ENCODE results near the gene SULT1A2.
"Not testable (repeated sequence)": the region's sequence is repeated elsewhere in the genome, so short reads cannot be mapped to it uniquely, and the experiment has no call there.

Gene SULT1A2

DNA sequence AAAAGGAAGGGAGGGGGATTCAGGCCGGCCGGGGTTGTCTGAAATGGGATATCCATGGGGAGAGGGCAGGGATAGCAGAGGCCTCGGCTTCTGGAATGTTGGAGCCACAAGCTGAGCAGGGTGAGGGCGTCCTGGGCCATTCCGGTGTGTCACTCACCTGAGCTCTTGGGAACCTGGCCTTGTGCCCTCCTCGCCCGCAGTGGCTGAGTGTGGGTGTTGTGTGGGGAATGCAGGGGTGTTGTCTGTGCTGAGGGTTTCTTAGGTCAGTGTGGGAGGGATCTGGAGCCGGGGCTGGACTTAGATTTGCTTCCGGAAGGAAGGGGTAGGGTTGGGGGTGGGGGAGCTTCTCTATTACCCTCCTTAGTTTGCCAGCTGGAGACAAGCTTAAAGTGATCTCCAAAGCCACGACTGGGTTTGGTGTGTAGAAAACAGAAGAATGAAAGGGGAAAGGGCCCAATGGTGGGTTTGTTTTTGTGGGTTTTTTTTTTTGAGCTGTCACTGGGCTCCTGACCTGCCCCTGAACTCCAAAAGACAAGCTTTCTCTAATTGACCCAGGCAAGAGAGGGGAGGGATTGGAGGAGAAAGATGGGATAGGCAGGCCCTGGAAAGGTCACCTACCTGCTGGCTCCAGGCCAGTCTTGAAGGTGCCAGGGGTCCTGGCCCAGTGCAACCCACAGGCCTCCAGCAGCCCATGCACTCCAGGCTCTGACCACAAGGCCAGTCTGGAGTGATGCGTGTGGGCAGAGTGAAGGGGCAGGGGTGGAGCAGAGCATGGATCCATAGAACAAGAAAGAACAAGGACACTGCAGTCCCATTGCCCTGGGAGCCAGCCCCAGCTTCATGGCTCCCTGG is at the start of gene SULT1A2:
SULT1A2 (minus strand) TSS at position 211 of the 852 bp plus-strand sequence. CDS start 1,120 bp downstream, outside the sequence.
- DNase-seq, result no peak

GRCh38 chr16:28639959-28640358 is 43.1 kb upstream of the SULT1A2 start:
- DNase-seq, result not testable (repeated sequence)

DNA sequence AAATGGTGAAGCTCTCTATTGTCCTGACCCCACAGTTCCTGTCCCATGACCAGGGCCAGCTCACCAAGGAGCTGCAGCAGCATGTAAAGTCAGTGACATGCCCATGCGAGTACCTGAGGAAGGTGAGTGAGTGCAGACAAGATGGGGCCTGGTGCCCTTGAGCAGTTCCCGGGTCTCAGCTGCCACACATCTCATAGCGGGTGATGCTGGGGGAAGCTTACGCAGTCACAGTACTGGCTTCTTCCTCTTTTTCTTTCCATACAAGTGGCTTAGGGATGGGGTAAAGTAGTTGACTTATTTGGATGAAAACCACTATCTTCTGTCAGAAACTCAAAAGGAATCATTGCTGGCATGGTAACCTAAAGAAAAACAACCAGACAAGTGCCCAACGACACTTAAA is 41.5 kb upstream of the SULT1A2 start:
- DNase-seq, result not testable (repeated sequence)

- not testable (repeated sequence) for DNase-seq
Measured at GRCh38 chr16:28637765-28638164, 40.9 kb upstream of the SULT1A2 start, which contains the start of gene NPIPB8. NPIPB8 (plus strand) TSS chr16:28638065; CDS start chr16:28638361, 296 bp downstream.

- not testable (repeated sequence) for DNase-seq
Measured at GRCh38 chr16:28636093-28636823, 39.4 kb upstream of the SULT1A2 start.

- DNase-seq, result not testable (repeated sequence)
Measured at GRCh38 chr16:28630905-28631304, 34.1 kb upstream of the SULT1A2 start.

DNA sequence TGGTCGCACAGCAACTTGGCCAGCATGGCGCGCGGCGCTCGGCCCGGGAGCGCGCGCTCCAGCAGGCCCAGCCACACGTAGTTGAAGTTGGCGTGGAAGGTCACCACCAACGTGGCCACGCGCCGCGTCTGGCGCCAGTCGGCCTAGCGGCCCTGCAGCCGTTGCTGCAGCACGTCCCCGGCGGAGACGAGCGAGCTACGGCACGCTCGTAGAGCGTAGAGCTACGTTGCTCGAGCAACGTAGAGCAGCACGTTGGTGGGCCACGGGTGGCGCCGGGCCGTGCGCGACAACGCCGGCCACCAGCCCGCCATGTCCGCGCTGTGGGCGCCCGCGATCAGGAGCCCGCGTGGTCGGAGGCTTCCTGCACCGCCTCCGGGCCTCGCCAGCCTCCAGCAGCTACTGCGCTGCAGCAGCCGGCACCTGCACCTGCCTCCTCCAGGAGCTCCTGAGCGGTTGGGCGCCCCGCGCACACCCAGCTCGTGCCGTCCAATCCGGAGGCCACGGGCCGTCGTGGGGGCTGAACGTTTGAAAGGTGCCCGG is 26.4 kb upstream of the SULT1A2 start:
- DNase-seq, result peak; percentile 40

- DNase-seq, result not testable (repeated sequence)
Measured at GRCh38 chr16:28622532-28623171, 25.8 kb upstream of the SULT1A2 start.

- no peak for DNase-seq
Measured at GRCh38 chr16:28621481-28622155, 24.8 kb upstream of the SULT1A2 start.

DNA sequence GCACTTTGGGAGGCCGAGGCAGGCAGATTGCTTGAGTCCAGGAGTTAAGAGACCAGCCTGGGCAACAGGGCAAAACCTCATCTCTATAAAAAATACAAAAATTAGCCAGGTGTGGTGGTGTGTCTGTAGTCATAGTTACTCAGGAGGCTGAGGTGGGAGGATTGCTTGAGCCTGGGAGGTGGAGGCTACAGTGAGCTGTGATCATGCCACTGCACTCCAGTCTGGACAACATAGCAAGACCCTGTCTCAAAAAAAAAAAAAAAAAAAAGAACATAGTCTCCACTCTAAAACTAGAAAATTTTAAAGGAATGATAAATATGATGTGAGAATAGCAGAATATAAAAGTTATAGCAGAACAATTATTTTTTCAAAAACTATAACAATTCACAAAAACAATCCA is 23.5 kb upstream of the SULT1A2 start:
- not testable (repeated sequence) for DNase-seq

DNA sequence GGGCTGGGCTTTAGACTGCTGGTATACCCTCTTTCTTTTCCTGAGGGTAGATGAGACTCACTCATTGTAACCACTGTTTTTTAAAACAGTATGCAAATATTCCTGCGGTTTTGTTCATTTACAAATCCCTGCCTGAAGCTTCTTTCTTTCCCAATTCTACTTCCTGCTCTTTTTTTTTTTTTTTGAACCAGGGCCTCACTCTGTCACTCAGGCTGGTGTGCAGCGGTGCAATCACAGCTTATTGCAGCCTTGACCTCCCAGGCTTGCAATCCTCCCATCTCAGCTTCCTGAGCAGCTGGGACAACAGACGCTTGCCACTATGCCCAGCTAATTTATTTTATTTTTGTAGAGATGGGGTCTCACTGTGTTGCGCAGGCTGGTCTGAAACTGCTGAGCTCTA is 21.0 kb upstream of the SULT1A2 start:
- no peak for DNase-seq

DNA sequence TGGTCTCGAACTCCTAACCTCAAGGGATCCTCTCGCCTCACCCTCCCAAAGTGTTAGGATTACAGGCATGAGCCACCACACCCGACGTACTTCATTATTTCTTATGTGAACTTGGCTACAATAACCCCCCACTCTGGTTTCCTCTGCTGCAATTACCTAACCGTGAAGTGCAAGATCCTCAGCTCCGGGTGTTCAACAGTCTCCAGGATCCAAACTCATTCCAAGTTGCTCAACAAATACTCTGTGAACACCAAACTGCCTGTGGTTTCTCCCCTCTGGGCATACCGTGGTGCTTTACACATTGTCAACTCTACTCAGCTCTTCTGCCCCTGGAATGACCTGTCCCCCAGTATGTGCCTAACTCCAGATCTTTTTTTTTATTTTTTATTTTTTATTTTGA is 19.8 kb upstream of the SULT1A2 start:
- DNase-seq, result no peak

DNA sequence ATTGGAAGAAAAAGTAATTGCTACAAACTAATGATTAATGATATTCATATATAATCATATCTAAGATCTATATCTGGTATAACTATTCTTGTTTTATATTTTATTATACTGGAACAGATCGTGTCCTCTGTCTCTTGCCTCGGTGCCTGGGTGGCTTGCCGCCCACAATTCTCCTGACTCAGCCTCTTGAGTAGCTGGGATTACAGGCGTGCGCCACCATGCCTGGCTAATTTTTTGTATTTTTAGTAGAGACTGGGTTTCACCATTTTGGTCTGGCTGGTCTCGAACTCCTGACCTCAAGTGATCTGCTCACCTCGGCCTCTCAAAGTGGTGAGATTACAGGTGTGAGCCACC is 19.4 kb upstream of the SULT1A2 start:
- not testable (repeated sequence) for DNase-seq

DNA sequence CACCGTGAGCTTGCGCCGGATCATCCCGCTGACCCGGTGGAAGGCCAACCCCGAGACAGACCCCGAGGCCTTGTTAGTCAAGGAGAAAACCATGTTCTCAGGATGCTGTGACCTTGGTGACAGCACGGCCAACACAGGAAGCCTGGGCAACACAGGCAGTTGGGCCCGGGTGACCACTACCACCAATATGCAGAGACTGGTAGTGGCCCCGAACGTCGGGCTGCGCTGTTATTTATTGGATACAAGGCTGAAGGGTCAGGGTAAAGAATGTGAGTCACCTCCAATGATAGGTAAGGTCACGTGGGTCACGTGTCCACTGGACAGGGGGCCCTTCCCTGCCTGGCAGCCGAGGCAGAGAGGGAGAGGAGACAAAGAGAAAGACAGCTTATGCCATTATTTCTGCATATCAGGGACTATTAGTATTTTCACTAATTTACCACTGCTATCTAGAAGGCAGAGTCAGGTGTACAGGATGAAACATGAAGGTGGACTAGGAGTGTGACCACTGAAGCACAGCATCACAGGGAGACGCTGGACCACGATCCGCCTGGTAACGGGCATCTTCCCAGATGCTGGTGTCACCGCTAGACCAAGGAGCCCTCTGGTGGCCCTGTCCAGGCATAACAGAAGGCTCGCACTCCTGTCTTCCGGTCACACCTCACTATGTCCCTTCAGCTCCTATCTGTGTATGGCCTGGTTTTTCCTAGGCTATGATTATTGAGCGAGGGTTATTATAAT is 18.8 kb upstream of the SULT1A2 start:
- DNase-seq, result not testable (repeated sequence)

GRCh38 chr16:28614561-28614960 is 17.7 kb upstream of the SULT1A2 start:
- DNase-seq, result not testable (repeated sequence)

- DNase-seq, result not testable (repeated sequence)
Measured at GRCh38 chr16:28613912-28614311, 17.1 kb upstream of the SULT1A2 start.

DNA sequence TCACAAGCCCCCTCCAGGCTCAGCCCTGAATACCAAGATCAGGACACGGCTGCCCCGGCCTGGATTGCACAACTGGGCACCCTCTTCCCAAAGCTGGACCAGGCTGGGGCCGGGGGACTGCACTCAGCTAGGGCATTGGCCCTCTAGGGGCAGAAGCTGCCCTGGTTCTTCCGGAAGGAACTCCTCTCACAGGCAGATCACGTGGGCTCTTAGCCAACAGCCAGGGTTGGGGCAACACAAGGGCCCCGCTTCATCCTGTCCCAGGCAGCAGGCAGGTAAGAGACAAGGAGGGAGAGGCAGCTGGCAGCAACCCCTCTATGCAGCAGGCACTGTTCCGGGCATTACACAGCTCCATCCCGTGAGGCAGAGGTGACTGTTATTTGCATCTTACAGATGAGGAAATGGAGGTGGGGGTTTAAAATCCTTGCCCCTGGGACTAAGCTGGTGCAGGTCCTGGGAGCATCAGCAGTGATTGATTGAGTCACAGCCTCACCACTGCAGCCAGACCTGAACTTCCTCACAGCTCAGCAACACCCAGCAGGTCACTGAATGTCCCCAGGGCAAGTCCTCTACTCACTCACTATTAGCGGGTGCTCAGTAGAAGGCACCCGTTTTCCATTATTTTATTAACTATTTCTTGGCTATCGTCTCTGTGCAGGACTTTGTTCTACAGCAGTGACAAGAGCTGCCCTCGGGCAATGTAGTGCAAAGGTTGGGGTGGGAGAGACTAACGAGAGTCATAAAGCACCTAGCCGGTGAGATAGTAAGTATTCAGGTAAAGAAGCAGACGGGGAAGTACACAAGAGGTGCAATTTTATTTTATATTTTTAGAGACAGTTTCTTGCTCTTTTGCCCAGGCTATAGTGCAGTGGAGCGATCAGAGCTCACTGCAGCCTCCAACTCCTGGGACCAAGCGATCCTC is 15.8 kb upstream of the SULT1A2 start:
- not testable (repeated sequence) for DNase-seq

DNA sequence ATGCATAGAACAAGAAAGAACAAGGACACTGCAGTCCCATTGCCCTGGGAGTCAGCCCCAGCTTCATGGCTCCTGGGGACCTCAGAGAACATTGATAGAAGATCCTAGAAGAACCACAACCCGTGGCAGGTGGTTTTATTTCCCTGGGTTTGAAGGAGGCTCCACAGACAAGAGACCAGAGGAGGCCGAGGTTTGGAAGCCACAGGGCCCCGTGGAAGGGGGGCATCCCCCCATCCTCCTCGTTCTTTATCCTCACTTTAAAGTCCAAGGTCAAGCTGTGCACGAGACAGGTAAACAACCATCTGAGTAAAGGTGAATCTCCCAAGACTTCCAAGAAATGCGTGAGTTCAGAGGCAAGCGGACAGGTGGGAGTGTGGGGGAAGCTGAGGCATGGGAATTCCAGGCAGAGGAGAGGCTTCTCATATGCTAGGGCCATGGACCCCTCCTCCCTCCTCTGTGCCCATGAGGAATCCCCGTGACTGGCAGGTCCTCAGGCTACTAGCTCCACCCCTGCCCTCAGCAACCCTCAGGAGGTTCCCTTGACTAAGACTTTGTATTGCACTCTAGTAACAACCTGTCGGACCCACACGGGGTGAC is 13.8 kb upstream of the SULT1A2 start:
- no peak for DNase-seq

DNA sequence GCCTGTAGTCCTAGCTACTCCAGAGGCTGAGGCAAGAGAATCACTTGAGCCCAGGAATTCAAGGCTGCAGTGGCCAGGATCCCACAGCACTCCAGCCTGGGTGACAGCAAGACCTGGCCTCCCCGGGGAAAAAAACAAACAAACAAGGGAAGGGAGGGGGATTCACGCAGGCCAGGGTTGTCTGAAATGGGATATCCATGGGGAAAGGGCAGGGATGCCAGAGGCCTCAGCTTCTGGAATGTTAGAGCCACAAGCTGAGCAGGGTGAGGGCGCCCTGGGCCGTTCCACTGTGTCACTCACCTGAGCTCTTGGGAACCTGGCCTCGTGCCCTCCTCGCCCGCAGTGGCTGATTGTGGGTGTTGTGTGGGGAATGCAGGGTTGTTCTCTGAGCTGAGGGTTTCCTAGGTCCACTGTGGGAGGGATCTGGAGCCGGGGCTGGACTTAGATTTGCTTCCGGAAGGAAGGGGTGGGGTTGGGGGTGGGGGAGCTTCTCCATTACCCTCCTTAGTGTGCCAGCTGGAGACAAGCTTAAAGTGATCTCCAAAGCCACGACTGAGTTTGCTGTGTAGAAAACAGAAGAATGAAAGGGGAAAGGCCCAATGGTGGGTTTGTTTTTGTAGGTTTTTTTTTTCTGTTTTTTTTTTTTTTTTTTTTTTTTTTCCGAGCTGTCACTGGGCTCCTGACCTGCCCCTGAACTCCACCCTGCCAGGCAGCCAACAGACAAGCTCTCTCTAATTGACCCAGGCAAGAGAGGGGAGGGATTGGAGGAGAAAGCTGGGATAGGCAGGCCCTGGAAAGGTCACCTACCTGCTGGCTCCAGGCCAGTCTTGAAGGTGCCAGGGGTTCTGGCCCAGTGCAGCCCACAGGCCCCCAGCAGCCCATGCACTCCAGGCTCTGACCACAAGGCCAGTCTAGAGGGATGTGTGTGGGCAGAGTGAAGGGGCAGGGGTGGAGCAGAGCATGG is 13.1 kb upstream of the SULT1A2 start, which contains the start of gene SULT1A1:
SULT1A1 (minus strand) TSS at position 414 of the 964 bp plus-strand sequence. CDS start 1,189 bp downstream, outside the sequence.
- DNase-seq, result no peak

Measured in activated T-cell treated with anti-CD3 and anti-CD28 coated beads for 4 hours (primary cell).